Stimulated activated CD8-positive, alpha-beta memory T cell treated with anti-CD3 and anti-CD28 coated beads, Interleukin-2, amount 100 ng/mL, for 1 hour (primary cell): ENCODE data around the gene TELO2.

Experiments
- DNase-seq, 2 donors: peaks; one replicate each; pipeline ENCODE4 v3.0.0-alpha.2; 2020; ENCODE audit warnings: low read depth in 2 of 2

The TELO2 gene

GRCh38 chr16:1536601-1537000, 43.4 kb downstream of the TELO2 start:
- DNase-seq: no peak

DNA sequence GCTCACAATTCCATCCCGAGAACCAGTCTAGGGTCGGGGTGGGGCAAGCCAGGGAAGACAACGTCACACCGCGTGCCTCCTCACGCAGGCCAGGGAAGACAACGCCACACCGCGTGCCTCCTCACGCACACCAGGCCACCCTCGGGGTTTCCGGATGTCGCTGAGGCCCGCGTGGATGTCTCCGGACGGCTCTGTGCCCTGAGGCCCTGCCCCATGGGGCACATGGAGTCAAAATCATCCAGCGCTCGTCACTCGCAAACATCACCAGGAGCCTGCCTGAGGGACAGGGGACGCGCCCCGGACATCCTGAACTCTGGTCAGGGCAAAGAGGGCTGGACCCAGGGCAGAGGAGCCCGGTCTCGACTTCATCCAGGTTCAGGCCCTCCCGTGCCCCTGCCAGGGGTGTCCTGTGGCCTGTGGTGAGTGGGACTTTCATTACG, 44.0 kb downstream of the TELO2 start:
- DNase-seq: no peak

DNA sequence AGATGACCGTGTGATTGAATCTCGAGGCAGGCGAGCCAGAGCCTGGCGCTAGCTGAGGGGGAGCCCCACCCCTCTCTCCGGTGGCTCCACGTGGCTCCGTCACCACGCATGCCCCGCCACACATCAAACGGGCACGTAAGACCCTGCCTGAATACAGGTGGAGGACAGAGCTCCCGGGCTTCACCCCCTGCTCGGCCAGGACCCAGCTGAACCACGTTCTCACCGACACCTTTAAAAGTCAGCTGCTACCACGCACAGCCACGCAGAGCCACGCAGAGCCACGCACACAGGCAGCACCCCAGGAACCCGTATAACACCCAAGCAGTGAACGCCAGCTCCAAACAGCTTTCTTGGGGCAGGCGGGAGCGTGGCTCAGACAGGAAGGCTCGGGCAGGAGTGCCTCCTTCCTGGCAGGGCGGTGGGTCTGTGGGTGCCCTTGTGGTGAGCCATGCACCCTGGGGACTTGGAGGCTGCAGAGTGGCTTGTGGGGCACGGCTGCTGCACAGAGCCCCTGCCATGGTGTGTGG, 44.7 kb downstream of the TELO2 start:
- no peak for DNase-seq

GRCh38 chr16:1538804-1539520, 45.8 kb downstream of the TELO2 start:
- no peak for DNase-seq

DNA sequence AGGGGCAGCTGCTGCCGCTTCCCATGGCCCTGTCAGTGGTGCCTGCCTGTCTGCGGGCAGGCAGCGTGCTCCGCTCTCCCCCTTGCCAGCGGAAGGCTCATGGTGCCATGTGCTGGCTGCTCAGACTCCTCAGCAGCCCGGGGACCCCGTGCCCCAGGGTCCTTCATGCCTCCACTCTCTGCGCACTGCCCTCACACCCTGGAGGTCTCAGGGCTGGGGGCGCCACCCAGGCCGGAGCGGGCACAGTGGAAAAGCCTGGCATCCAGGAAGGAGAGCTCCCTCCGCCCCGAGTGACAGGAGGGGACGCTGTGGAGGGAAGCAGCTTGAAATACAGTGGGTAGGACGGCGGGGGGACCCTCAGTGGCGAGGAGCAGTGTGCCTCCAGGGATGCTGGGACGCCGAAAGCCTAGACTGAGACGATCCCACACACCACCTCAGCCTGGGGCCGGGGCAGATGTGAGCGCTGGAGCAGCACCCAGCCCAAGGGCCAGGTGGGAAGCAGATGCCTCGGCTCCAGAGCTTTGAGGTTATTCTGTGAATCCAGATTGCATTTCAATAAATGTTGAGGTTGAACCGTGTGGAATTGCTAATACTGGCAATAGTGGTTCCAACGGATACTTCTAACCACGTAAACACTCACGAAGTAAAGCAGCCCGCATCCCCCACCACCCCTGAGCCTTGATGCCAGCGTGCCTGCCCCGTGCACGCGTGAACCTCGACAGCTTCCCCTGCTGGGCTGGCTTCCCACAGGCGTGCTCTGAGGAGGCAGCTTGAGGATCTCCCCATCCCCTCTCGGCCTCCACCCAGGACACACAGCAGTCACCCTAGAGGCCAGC, 46.8 kb downstream of the TELO2 start:
- DNase-seq: no peak

DNA sequence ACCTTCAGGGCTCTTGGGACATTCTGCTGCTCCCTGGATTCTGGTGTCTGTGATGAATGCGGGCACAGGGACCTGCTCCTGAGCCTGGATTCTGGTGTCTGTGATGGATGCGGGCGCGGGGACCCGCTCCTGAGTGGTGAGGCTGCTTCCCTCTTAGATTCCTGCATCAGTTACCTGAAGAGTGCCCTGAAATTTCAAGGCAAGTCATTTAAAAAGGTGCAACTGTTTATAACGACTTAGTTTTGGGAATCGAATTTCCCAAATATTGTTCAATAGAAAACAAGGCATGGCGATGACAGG, 47.3 kb downstream of the TELO2 start:
- DNase-seq: no peak

- no peak for DNase-seq
Measured at GRCh38 chr16:1541293-1542165, 48.4 kb downstream of the TELO2 start.

DNA sequence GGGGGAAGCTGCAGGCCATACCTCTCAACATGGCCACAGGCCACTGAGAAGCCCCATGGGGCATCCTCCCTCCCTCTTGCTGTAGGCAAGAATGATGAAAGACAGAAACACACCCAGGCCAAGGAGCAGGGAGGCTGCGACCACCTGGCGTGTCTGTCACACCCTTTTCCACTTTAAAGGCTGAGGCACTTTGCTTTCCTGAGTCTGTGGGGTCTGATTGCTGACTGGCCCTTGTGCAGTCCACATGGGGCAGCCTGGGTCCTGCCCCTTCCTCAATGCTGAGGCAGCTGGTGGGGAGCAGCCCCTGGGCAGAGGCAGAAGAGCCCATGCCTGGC, 49.0 kb downstream of the TELO2 start:
- no peak for DNase-seq

DNA sequence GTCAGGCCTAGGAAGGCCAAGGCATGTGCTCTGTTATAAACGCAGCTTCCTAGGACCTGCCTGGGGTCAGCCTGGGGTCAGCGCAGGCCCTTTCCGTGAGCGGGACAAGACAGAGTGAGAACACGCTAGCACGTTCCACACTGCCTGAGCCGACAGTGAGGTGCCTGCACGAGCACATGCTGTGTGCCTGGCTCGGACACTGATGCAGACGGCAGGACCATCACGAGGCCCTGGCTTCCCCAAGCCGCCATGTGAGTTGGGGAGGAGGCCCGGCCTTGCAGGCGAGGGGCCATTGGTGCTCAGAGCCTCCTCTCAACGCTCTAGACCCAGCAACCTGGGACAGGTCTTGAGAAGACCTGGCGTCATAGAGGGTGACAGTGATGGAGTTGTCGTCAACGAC, 49.4 kb downstream of the TELO2 start:
- no peak for DNase-seq

DNA sequence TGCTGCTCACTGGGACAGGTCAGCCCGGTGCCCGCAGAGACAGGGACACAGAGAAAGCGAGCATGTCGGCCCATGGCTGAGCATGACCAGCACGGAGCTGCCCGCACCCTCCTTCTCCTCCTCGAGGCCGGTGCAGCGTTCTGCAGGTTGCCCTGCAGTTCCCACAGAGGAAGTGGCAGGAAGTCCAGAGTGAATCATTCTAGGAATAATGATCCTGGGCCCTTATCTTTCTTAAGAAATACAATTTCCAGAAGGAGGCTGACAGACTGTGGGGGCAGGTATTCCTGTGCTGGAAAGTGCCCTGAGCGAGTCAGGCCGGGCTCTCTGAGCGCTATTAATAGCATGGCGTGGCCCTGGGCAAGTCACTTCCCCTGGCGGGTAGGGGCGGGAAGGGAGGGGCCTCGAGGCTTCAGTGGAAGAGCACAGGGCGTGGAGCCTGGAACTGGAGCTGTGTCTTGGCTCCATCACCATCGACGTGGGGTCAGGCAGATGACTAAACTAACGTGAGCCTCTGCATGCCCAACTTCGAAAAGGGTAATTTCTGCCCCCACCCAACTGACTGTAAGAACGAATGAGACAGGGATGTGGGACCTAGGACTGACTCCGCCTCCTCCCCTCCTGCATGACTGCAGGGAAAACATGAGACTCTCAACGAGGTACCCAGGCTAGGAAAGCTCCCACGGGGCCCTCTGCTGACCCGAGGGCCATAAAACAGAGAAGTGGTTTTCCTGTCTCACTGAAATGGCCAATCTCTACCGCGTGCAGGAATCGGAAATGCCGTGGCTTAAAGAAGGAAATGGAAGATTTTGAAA, 50.1 kb downstream of the TELO2 start:
- no peak for DNase-seq

GRCh38 chr16:1545044-1546040, 52.2 kb downstream of the TELO2 start:
- no peak for DNase-seq

DNA sequence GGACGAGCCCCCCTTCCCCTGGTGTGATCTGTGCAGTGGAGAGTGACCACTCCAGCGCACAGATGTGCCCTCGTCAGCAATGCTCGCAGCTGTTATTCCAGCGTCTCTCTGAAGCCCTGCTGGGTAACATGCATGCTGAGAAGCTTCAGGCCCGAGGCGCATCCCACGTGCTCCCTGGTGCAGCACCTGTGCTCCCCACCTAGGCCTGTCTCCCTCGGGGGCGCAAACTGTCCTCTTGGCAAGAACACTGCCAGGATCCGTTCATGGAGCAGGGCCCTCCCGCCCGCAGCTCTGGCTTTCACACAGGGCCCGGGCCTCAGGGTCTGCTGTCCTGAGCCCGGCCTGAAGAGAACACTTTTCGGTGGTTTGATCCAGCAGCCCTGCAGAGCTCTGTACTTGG, 53.3 kb downstream of the TELO2 start:
- DNase-seq: no peak

DNA sequence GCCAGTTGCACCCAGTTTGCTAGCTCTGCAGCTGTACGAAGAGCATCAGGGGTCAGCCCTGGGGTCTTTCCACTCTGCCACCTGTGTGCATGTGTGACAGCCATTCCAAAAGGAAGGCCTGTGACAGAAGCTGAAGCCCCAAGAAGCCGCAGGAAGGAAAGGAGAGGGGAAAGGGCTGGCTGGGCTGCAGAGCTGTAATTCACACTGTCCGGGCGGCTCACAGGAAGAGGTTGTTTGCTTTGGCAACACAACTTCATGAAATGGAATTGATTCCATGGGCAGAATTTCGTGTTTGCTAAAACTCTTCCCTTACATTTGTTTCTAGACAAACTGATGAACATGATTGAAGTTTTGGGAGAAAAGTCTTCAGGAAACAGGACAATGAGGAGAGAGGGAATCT, 55.1 kb downstream of the TELO2 start:
- DNase-seq: no peak

GRCh38 chr16:1548727-1549126, 55.6 kb downstream of the TELO2 start:
- no peak for DNase-seq

DNA sequence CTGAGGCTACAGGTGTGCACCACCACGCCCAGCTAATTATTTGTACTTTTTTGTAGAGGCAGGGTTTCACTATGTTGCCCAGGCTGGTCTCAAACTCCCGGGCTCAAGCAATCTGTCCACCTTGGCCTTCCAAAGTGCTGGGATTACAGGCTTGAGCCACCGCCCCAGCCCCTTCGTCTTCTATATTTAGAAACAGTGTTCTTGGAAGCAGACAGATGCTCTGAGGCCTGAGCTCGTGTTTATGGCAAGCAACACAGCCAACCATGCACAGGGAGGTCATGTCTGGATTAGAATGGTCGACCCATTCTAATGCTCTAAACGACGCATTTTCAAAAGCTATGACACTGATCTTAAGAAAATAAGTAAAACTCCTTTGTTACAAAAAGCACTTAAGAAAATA, 56.9 kb downstream of the TELO2 start:
- DNase-seq: no peak

DNA sequence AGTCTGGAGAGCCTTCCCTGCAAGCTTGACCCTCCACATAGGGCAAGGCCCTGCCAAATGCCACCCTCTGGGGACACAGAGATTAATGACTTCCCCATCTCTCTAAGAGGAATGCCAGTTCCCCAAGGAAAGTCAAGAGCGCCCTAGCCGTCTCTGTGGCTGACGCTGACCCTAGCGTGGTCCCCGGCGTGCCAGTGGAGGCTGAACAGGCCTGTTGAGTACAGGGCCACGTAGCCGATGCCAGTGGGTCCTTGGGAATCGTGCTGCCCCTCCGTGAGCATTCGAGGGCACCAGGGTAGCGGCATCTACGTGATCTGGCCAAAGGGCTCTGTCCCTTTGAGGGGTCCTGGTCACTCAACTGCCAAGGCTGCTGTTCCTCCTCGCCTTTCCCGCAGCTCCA, 57.5 kb downstream of the TELO2 start:
- DNase-seq: no peak

DNA sequence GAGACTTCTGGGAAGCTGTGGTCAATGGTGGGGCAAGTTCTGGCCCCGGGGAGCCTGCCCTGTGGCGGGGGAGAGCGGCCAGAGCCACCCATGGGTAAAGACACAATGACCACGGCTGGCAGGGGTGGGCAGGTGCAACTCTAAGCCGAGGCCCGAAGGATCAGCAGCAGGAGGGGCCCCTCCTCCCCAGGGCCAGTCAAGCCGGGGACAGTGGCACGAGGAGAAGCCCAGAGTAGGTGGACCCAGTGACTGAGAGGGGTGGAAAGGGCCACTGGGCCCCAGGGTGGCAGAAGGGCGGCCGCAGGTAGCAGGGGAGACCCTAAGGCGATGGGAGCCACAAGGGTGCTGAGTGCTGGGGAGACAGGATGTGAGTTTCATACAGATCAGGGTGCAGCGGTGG, 58.0 kb downstream of the TELO2 start:
- no peak for DNase-seq

- DNase-seq: no peak
Measured at GRCh38 chr16:1552129-1552528, 59.0 kb downstream of the TELO2 start.

DNA sequence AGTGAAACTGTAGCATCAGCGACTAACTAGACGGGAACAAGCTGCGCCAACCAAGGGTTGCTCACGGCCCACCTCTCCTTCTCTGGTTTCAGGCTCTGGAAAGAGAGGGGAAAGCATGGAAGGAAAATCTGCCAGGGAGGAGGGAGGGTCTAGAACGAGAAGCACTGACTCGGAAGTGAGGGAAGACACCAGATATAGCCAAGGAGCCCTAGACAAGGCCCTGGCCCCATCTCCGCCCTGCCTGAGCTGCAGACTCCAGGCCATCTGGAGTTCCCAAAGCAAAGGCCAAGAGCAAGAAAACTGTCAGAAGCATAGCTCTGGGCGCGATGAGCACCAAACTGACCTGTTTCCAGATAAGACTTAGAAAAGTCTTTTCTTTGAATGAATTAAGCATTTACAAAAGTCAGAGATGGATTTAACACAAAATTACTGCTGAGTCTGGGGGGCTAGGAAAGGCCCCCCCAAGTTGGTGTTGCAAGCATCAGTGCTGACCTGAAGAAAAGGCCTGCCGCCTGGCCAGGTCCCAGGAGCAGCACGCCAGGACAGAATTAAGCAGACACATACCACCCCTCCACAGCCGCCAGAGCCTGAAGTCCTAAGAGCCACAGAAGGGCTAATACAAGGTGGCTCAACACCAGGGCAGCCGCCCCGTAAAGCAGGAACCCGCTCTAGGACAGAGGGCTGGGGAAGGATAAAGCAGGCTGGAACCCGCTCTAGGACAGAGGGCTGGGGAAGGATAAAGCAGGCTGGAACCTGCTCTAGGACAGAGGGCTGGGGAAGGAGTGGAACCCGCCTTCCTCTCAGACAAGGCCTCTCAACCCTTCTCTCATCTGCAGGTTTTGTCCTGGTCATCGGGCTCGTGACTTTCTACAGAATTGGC, 61.0 kb downstream of the TELO2 start:
- no peak for DNase-seq
